H1 (cell line): ENCODE results near the gene BCKDHB. TPM values are rescaled to one million over a fixed set of nuclear protein-coding genes. Genes with fewer than 3 reads are reported as not detected.

Experiments
- CTCF ChIA-PET: fragments of 300-600 bp; sonication (Branson Sonifier 250); formaldehyde crosslinking; loops from one replicate; lab custom pipeline; 2021; ENCODE audit not compliant: partially characterized antibody; lab: Charles Lee
- POLR2A ChIA-PET: fragments of 300-600 bp; sonication (Branson Sonifier 250); formaldehyde crosslinking; loops from one replicate; lab custom pipeline; 2021; ENCODE audit warnings: inconsistent platforms; ENCODE audit not compliant: partially characterized antibody; lab: Charles Lee
- DNase-seq, 2 experiments: peaks; one replicate each; pipeline versions ENCODE4 v3.0.0 to v3.0.0-alpha.2; 2010 to 2022; ENCODE audit warnings: low spot score in 2 of 2, low read depth in 1 of 2, mixed read lengths in 1 of 2
- FAIRE-seq: peaks from 2 replicates; lab custom pipeline; 2011; peaks lifted over from hg19 to GRCh38; lab: Jason Lieb, UNC
- H2AFZ ChIP-seq: 2 replicates; pipeline ENCODE4 v1.8.1; 2012; ENCODE audit warnings: low read length, inconsistent platforms
- H2AK5ac ChIP-seq: 2 replicates; pipeline ENCODE4 v1.6.1; 2013; ENCODE audit warnings: low read depth, low read length
- H2BK120ac ChIP-seq: replicated peaks from 2 replicates; pipeline ENCODE3; 2013; ENCODE audit warnings: low read depth, low read length, inconsistent platforms
- H2BK12ac ChIP-seq: 2 replicates; pipeline ENCODE4 v1.6.1; 2013; ENCODE audit warnings: low read depth, low read length
- H2BK15ac ChIP-seq: 2 replicates; pipeline ENCODE4 v1.6.1; 2013; ENCODE audit warnings: low read length
- H2BK20ac ChIP-seq: 2 replicates; pipeline ENCODE4 v1.6.1; 2013; ENCODE audit warnings: low read length
- H2BK5ac ChIP-seq: 2 replicates; pipeline ENCODE4 v1.6.1; 2013; ENCODE audit warnings: low read depth, low read length
- H3K14ac ChIP-seq: 2 replicates; pipeline ENCODE4 v1.6.1; 2013; ENCODE audit warnings: inconsistent platforms; ENCODE audit not compliant: insufficient read length
- H3K18ac ChIP-seq: 2 replicates; pipeline ENCODE4 v1.6.1; 2013; ENCODE audit warnings: low read length; ENCODE audit errors: extremely low read depth
- H3K23ac ChIP-seq: 2 replicates; pipeline ENCODE4 v1.6.1; 2013; ENCODE audit warnings: inconsistent platforms; ENCODE audit not compliant: insufficient read length
- H3K23me2 ChIP-seq: 2 replicates; pipeline ENCODE4 v1.6.1; 2013; ENCODE audit warnings: low read depth, low read length
- H3K27ac ChIP-seq: 2 replicates; pipeline ENCODE4 v1.6.1; 2011; ENCODE audit warnings: low read depth, low read length, inconsistent platforms
- H3K27me3 ChIP-seq, 4 experiments: replicated peaks in 1 of 4; 1 replicate in 1 of 4; 2 replicates in 3 of 4; pipeline versions ENCODE4 v1.6.1 to v1.8.1; 2011 to 2013; ENCODE audit warnings: low read length in 3 of 4, mild to moderate bottlenecking in 3 of 4, inconsistent platforms in 2 of 4, mixed read lengths in 2 of 4, moderate library complexity in 1 of 4; ENCODE audit not compliant: control insufficient read depth in 3 of 4, insufficient read depth in 3 of 4; ENCODE audit errors: extremely low read depth in 1 of 4
- H3K36me3 ChIP-seq, 4 experiments: 2 replicates each; pipeline versions ENCODE4 v1.6.1 to v1.8.1; 2011 to 2013; ENCODE audit warnings: mild to moderate bottlenecking in 4 of 4, low read length in 3 of 4, moderate library complexity in 2 of 4, control low read depth in 1 of 4, inconsistent platforms in 1 of 4; ENCODE audit not compliant: insufficient read depth in 4 of 4, control insufficient read depth in 2 of 4
- H3K4ac ChIP-seq: replicated peaks from 2 replicates; pipeline ENCODE3; 2013; ENCODE audit warnings: low read length, low read depth, mixed read lengths, inconsistent platforms; ENCODE audit not compliant: insufficient read length
- H3K4me1 ChIP-seq, 4 experiments: replicated peaks in 1 of 4; 1 replicate in 1 of 4; 2 replicates in 3 of 4; pipeline versions ENCODE4 v1.6.1 to v1.8.1; 2011 to 2013; ENCODE audit warnings: low read length in 3 of 4, inconsistent platforms in 2 of 4, mixed read lengths in 1 of 4; ENCODE audit not compliant: insufficient read depth in 4 of 4, control insufficient read depth in 3 of 4
- H3K4me2 ChIP-seq, 2 experiments: 2 replicates each; pipeline versions ENCODE4 v1.6.1 to v1.8.1; 2011 to 2013; ENCODE audit warnings: low read depth in 2 of 2, low read length in 2 of 2, control low read depth in 1 of 2, inconsistent platforms in 1 of 2, mild to moderate bottlenecking in 1 of 2; ENCODE audit not compliant: insufficient read depth in 1 of 2
- H3K4me3 ChIP-seq, 4 experiments: fragments of 200-600, 300-600 bp in 1 of 4; sonication (generic), shearing (Covaris generic), sonication (Bioruptor Twin) in 1 of 4; 2 replicates each; pipeline versions ENCODE4 v1.5.1 to v1.8.1; 2011 to 2016; ENCODE audit warnings: low read length in 4 of 4, low read depth in 3 of 4, control low read depth in 2 of 4, inconsistent platforms in 2 of 4, mild to moderate bottlenecking in 2 of 4, mixed read lengths in 1 of 4, moderate library complexity in 1 of 4; ENCODE audit not compliant: insufficient read depth in 2 of 4; ENCODE audit errors: extremely low read depth in 1 of 4
- H3K56ac ChIP-seq: replicated peaks from 2 replicates; pipeline ENCODE3; 2013; ENCODE audit warnings: low read depth, mild to moderate bottlenecking, mixed read lengths, low read length, inconsistent platforms; ENCODE audit not compliant: insufficient read length
- H3K79me1 ChIP-seq: 2 replicates; pipeline ENCODE4 v1.6.1; 2013; ENCODE audit warnings: low read depth, low read length, control low read depth
- H3K79me2 ChIP-seq, 2 experiments: 2 replicates each; pipeline versions ENCODE4 v1.6.1 to v1.8.1; 2012 to 2013; ENCODE audit warnings: low read length in 2 of 2, mild to moderate bottlenecking in 2 of 2, inconsistent platforms in 1 of 2; ENCODE audit not compliant: insufficient read depth in 2 of 2, control insufficient read depth in 1 of 2
- H3K9ac ChIP-seq, 4 experiments: replicated peaks in 1 of 4; 1 replicate in 1 of 4; 2 replicates in 3 of 4; pipeline versions ENCODE4 v1.6.1 to v1.8.1; 2011 to 2013; ENCODE audit warnings: low read depth in 3 of 4, low read length in 3 of 4, control low read depth in 2 of 4, mild to moderate bottlenecking in 2 of 4, moderate library complexity in 2 of 4, inconsistent platforms in 1 of 4; ENCODE audit errors: extremely low read depth in 1 of 4
- H3K9me3 ChIP-seq, 2 experiments: 2 replicates each; pipeline versions ENCODE4 v1.6.1 to v1.8.1; 2012 to 2013; ENCODE audit warnings: mild to moderate bottlenecking in 2 of 2, moderate library complexity in 2 of 2, control low read depth in 1 of 2, inconsistent platforms in 1 of 2, low read depth in 1 of 2, low read length in 1 of 2, mixed read lengths in 1 of 2; ENCODE audit not compliant: insufficient read depth in 2 of 2
- H4K20me1 ChIP-seq, 2 experiments: replicated peaks in 1 of 2; 2 replicates each; pipeline versions ENCODE3 to v1.8.1; 2011 to 2013; ENCODE audit warnings: inconsistent platforms in 2 of 2, low read length in 2 of 2, mild to moderate bottlenecking in 1 of 2; ENCODE audit not compliant: insufficient read depth in 2 of 2, control insufficient read depth in 1 of 2
- H4K5ac ChIP-seq: 2 replicates; pipeline ENCODE4 v1.6.1; 2013; ENCODE audit warnings: low read length, low read depth, mixed read lengths, inconsistent platforms; ENCODE audit not compliant: insufficient read length
- H4K8ac ChIP-seq: 2 replicates; pipeline ENCODE4 v1.8.0; 2013; ENCODE audit warnings: mild to moderate bottlenecking, moderate library complexity, low read length, inconsistent platforms; ENCODE audit not compliant: insufficient read depth; ENCODE audit errors: extremely low read depth
- H4K91ac ChIP-seq: replicated peaks from 2 replicates; pipeline ENCODE3; 2013; ENCODE audit warnings: low read length, mixed read lengths, inconsistent platforms; ENCODE audit not compliant: insufficient read length
- BRCA1 ChIP-seq: IDR thresholded peaks from 2 replicates; pipeline ENCODE4 v1.6.1; 2012; ENCODE audit warnings: low read depth, low read length, improper control_type of control experiment
- CHD2 ChIP-seq: IDR thresholded peaks from 2 replicates; pipeline ENCODE4 v1.6.1; 2012; ENCODE audit warnings: low read length, improper control_type of control experiment
- CTCF ChIP-seq, 3 experiments: IDR thresholded peaks; 1 replicate in 2 of 3; 2 replicates in 1 of 3; pipeline versions ENCODE4 v1.5.1 to v1.6.1; 2011; ENCODE audit warnings: low read length in 3 of 3, mild to moderate bottlenecking in 3 of 3, inconsistent platforms in 2 of 3, low read depth in 1 of 3, moderate library complexity in 1 of 3; ENCODE audit not compliant: insufficient read depth in 1 of 3; ENCODE audit errors: control extremely low read depth in 1 of 3
- JUND ChIP-seq: IDR thresholded peaks from 2 replicates; pipeline ENCODE4 v1.6.1; 2011; ENCODE audit warnings: mild to moderate bottlenecking, improper control_type of control experiment, low read length
- KDM1A ChIP-seq: fragments of 200-600, 300-600 bp; sonication (generic); IDR thresholded peaks from 2 replicates; pipeline ENCODE4 v1.7.1; 2016; ENCODE audit warnings: mild to moderate bottlenecking, low read length, borderline replicate concordance
- NRF1 ChIP-seq: IDR thresholded peaks from 2 replicates; pipeline ENCODE4 v1.6.1; 2011; ENCODE audit warnings: mild to moderate bottlenecking, low read depth, low read length, improper control_type of control experiment
- PHF8 ChIP-seq: fragments of 200-600 bp; sonication (generic); conservative IDR thresholded peaks from 2 replicates; pipeline ENCODE4 v1.7.1; 2012; ENCODE audit warnings: low read depth, mild to moderate bottlenecking, inconsistent platforms, low read length, moderate library complexity
- SIRT6 ChIP-seq: IDR thresholded peaks from one replicate; pipeline ENCODE4 v1.7.1; 2012; ENCODE audit warnings: low read length, inconsistent platforms
- YY1 ChIP-seq: IDR thresholded peaks from 2 replicates; pipeline ENCODE4 v1.6.1; 2011; ENCODE audit warnings: low read depth, mild to moderate bottlenecking, low read length
- WGBS, 2 experiments: shearing (Covaris generic) in 1 of 2; methylation state at CpG; one replicate each; pipeline versions ENCODE4 v1.1.6 to v1.1.7; 2013 to 2015; ENCODE audit warnings: low lambda C conversion rate in 2 of 2, mixed read lengths in 2 of 2, inconsistent platforms in 1 of 2, low coverage in 1 of 2, missing lambda C conversion rate in 1 of 2; ENCODE audit not compliant: insufficient replicate concordance in 2 of 2, insufficient coverage in 1 of 2, insufficient read length in 1 of 2; ENCODE audit errors: extremely low coverage in 1 of 2, missing lambda C conversion rate in 1 of 2; 5-methylcytosine and 5-hydroxymethylcytosine counted together
- polyA plus RNA-seq, 7 experiments: library from polyadenylated mRNA; depleted of rRNA in 3 of 7; stranded (reverse) in 5 of 7; unstranded in 2 of 7; fragments of >200 nt in 5 of 7; fragments of 200-250 nt in 2 of 7; gene quantifications; 1 replicate in 5 of 7; 2 replicates in 1 of 7; 4 replicates in 1 of 7; pipeline versions ENCODE4 v1.2.1 to v1.2.3, GENCODE V29; 2011 to 2013; ENCODE audit warnings: missing spikeins in 2 of 7, mixed read lengths in 2 of 7
- total RNA-seq: library from RNA; stranded (reverse); fragmentation: NEBNext Ultra II Directional; extraction: Animal tissue kit (Norgen Biotek cat#: 25700); gene quantifications from 2 replicates; pipeline ENCODE4 v1.2.1, GENCODE V29; 2021

The BCKDHB gene
- total and polyA plus RNA-seq, 2 of the 8 experiments (the other 6 are each of a cell fraction or from before 2014, with no cell fraction given), result 22.1 to 30.8 TPM

- no peak overlapping the region for H2BK15ac ChIP-seq
- no peak overlapping the region for H3K4me2 ChIP-seq
- H3K27me3 ChIP-seq, result no peaks in the 10 kb centered on the region
- no peak overlapping the region for H3K23ac ChIP-seq
- no peaks in the 10 kb centered on the region for H3K79me1 ChIP-seq
- no peaks in the 10 kb centered on the region for H3K23me2 ChIP-seq
- FAIRE-seq (no peak), DNase-seq (no peak)
- H3K56ac ChIP-seq, result no peak overlapping the region
- TF ChIP-seq PHF8, result no peak
- TF ChIP-seq CTCF (IDR thresholded peaks at IDR 0.05; ENCODE audit: control extremely low read depth in 1 of 3, insufficient read depth in 1 of 3, low read depth in 1 of 3, low read length in 3 of 3), result no peak
- no peak for TF ChIP-seq NRF1
- TF ChIP-seq CHD2, result no peak
- TF ChIP-seq KDM1A, result no peak
- TF ChIP-seq SIRT6, result no peak
- no peak for TF ChIP-seq BRCA1
- no peak for TF ChIP-seq YY1
- TF ChIP-seq JUND, result no peak
- no peak overlapping the region for H2AFZ ChIP-seq
- no peak overlapping the region for H2BK12ac ChIP-seq
- H4K5ac ChIP-seq, result no peak overlapping the region
- no peaks in the 10 kb centered on the region for H3K79me2 ChIP-seq
- H4K20me1 ChIP-seq, result no peaks in the 10 kb centered on the region
- no peak overlapping the region for H3K4ac ChIP-seq
- no peak overlapping the region for H3K9ac ChIP-seq
- H3K9me3 ChIP-seq, result no peaks in the 10 kb centered on the region
- no peak overlapping the region for H2AK5ac ChIP-seq
- H3K18ac ChIP-seq, result no peak overlapping the region
- H2BK20ac ChIP-seq, result no peak overlapping the region
- CTCF ChIA-PET, result interaction anchor here (1.3 kb wide), 1 partner anchor 13 kb away, joined by 3 read pairs; no protein-coding TSS in a partner anchor
- no peak overlapping the region for H2BK5ac ChIP-seq
- no peak overlapping the region for H3K14ac ChIP-seq
- no peak overlapping the region for H3K4me3 ChIP-seq
- POLR2A ChIA-PET, result interaction anchor here (2.0 kb wide), 1 partner anchor 9 kb away, joined by 4 read pairs; no protein-coding TSS in a partner anchor
- H3K27ac ChIP-seq, result no peak overlapping the region
- no peak overlapping the region for H4K91ac ChIP-seq
- WGBS, 2 experiments, result 90% methylated on average over 2 of the region's 2 CpGs; no CpG with 5 or more reads in 1 of the 2 experiments
- no peak overlapping the region for H2BK120ac ChIP-seq
- no peaks in the 10 kb centered on the region for H3K36me3 ChIP-seq
- H3K4me1 ChIP-seq, result no peaks in the 10 kb centered on the region
- no peak overlapping the region for H4K8ac ChIP-seq
Measured at GRCh38 chr6:80280262-80281010, 174.0 kb downstream of the BCKDHB start.
